ENCODE measurements around the gene DHX15. TPM values are rescaled to one million over a fixed set of nuclear protein-coding genes. Genes with fewer than 3 reads are reported as not detected.
A peak's percentile ranks its signal among the peaks of the same experiment; 100 is the strongest.

The DHX15 gene
- total and polyA plus RNA-seq, 10 of the 15 experiments (the other 5 are each of a cell fraction or from before 2014, with no cell fraction given): 166 to 269 (median 184) TPM

- no peak for TF ChIP-seq PRDM15 (CRISPR knock-in tag; IDR thresholded peaks at IDR 0.05)
- no peak for TF ChIP-seq RFX5 (IDR thresholded peaks at IDR 0.05; ENCODE audit: low read depth, low read length)
- TF ChIP-seq IKZF2 (IDR thresholded peaks at IDR 0.05): no peak
- TF ChIP-seq RELA (IDR thresholded peaks at IDR 0.05; ENCODE audit: borderline replicate concordance, partially characterized antibody): no peak
- TF ChIP-seq SUZ12 (IDR thresholded peaks at IDR 0.05; ENCODE audit: unreplicated experiment): no peak
These were observed 10.1 kb downstream of the DHX15 start (continued) for GRCh38 chr4:24574236-24574635.

GRCh38 chr4:24573582-24573981 is 10.8 kb downstream of the DHX15 start:
- ChIA-PET RAD21 (ENCODE audit: unreplicated experiment) (interaction anchor here (1.4 kb wide), 1 partner anchor 11 kb away, joined by 3 read pairs; no protein-coding TSS in a partner anchor), SMC1A (ENCODE audit: uncharacterized antibody, unreplicated experiment) (interaction anchor here (0.6 to 3.3 kb wide), 5 partner anchors 9 to 114 kb away, joined by 3 to 16 read pairs (median 6); no protein-coding TSS in a partner anchor), CTCF (interaction anchor here (0.6 to 2.1 kb wide), 5 partner anchors 13 to 114 kb away, joined by 3 to 6 read pairs (median 3); no protein-coding TSS in a partner anchor), POLR2A (interaction anchor here (0.7 kb wide), 1 partner anchor 10 kb away, joined by 3 read pairs; no protein-coding TSS in a partner anchor)
- FAIRE-seq (peak; percentile 7), DNase-seq (ENCODE audit: low read depth, low spot score) (no peak), ATAC-seq (no peak)
- H3K36me3 ChIP-seq (ENCODE audit: control insufficient read depth in 2 of 2, insufficient read depth in 2 of 2, low read length in 1 of 2): peaks cover 3 to 38% of the 10 kb centered on the region in 2 experiments
- H3K79me2 ChIP-seq (ENCODE audit: control insufficient read depth, insufficient read depth, low read length): peaks cover 95% of the 10 kb centered on the region
- no peak overlapping the region for H3K27ac ChIP-seq (ENCODE audit: control insufficient read depth, insufficient read depth)
- TF ChIP-seq PBX3 (IDR thresholded peaks at IDR 0.05; ENCODE audit: insufficient replicate concordance, low read depth, low read length): no peak
- peak; percentile 38; the same call in 1 of the 2 replicates for TF ChIP-seq POLR2AphosphoS5 (IDR thresholded peaks at IDR 0.05; ENCODE audit: low read length)
- TF ChIP-seq FOS (IDR thresholded peaks at IDR 0.05; ENCODE audit: borderline replicate concordance, extremely low read depth, insufficient read length): no peak
- no peak for TF ChIP-seq POU2F2 (IDR thresholded peaks at IDR 0.05; ENCODE audit: borderline replicate concordance, low read depth, low read length)
- TF ChIP-seq RFX5 (IDR thresholded peaks at IDR 0.05; ENCODE audit: low read depth, low read length): no peak
- no peak overlapping the region for H3K4me3 ChIP-seq
- BruUV-seq (replicated peaks): TSS peak; percentile 21
- peaks cover 3% of the 10 kb centered on the region for H3K4me1 ChIP-seq (ENCODE audit: control insufficient read depth, insufficient read depth, low read length)
- no peaks in the 10 kb centered on the region; the same call in none of the 3 replicates for H3K9me3 ChIP-seq (replicated peaks; ENCODE audit: control insufficient read depth, insufficient read depth, low read length)
- in situ Hi-C loops (cut with MboI): loop anchor here (25.0 kb wide), 1 partner anchor 814 kb away; the partner anchor contains the start of gene ANAPC4
- H4K20me1 ChIP-seq (ENCODE audit: control insufficient read depth, insufficient read depth): peaks cover 22% of the 10 kb centered on the region; the same call in 1 of the 2 replicates
- no peak overlapping the region for H3K9ac ChIP-seq (ENCODE audit: control insufficient read depth, insufficient read depth, low read length)
- no peak overlapping the region for H2AFZ ChIP-seq (ENCODE audit: control insufficient read depth, low read depth, low read length)
- H3K4me2 ChIP-seq (ENCODE audit: control insufficient read depth, insufficient read depth): peak overlapping the region; percentile 54
- 50% methylated on average over 2 of the region's 2 CpGs for WGBS (ENCODE audit: insufficient coverage, insufficient replicate concordance, low lambda C conversion rate, missing lambda C conversion rate)
- no peaks in the 10 kb centered on the region for H3K27me3 ChIP-seq (replicated peaks in 1 of 2; ENCODE audit: control insufficient read depth in 2 of 2, insufficient read depth in 2 of 2, low read length in 1 of 2)
- intact Hi-C loops (cut with micrococcal nuclease; ENCODE audit: unreplicated experiment): no loop called here
